Stimulated activated CD4-positive, alpha-beta T cell treated with anti-CD3 and anti-CD28 coated beads, Interleukin-1b, Interleukin-23, amount 100 ng/mL, for 4 hours (primary cell): Measurements from ENCODE around the gene TMEM121.
"Not testable (repeated sequence)": the region's sequence is repeated elsewhere in the genome, so short reads cannot be mapped to it uniquely, and the experiment has no call there.

ENCODE experiments used
- DNase-seq, 2 donors: peaks; one replicate each; pipeline ENCODE4 v3.0.0-alpha.2; 2020; ENCODE audit warnings: low read depth in 2 of 2

Gene TMEM121

GRCh38 chr14:105570482-105570881 is 44.1 kb downstream of the TMEM121 start:
- no peak for DNase-seq

DNA sequence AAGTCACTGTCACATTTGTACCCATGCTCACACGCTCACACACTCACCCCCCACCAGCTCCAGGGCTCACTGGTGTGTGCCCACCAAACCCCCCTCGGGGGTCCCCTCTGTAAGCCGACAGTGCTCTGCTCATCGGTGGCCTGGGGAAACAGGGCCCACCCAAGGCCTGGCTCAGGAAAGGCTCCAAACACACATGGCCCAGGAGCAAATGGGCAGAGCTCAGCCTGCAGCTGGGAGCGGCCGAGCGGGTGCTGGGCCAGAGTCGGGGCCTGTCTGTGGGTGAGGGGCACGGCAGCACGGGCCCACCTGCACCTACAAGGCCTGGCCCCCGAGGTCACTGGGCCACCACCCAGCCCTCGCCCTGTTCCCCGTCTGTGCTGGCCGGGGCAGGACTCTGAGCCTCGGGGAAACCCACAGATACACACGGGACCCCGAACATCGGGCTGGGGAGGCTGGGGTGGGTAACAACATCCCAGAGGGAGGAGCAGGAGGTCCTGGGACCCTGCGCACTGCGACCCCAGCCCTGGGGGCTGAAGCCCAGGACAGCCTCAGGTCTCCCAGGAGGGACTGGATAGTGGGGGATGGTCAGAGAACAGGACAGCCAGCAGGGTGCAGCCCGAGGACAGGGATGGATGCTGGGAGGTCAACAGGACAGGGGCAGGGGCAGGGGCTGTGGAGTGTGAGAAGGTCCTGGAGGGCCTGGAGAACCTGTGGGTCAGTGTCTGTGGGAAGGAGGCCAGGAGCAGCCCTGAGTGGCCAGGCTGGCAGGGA is 45.0 kb downstream of the TMEM121 start:
- DNase-seq = not testable (repeated sequence)

GRCh38 chr14:105572063-105572462 is 45.7 kb downstream of the TMEM121 start:
- DNase-seq = not testable (repeated sequence)

- not testable (repeated sequence) for DNase-seq
Measured at GRCh38 chr14:105573841-105574240, 47.5 kb downstream of the TMEM121 start.

- not testable (repeated sequence) for DNase-seq
Measured at GRCh38 chr14:105574411-105574810, 48.0 kb downstream of the TMEM121 start.

- not testable (repeated sequence) for DNase-seq
Measured at GRCh38 chr14:105575016-105575700, 48.8 kb downstream of the TMEM121 start.

DNA sequence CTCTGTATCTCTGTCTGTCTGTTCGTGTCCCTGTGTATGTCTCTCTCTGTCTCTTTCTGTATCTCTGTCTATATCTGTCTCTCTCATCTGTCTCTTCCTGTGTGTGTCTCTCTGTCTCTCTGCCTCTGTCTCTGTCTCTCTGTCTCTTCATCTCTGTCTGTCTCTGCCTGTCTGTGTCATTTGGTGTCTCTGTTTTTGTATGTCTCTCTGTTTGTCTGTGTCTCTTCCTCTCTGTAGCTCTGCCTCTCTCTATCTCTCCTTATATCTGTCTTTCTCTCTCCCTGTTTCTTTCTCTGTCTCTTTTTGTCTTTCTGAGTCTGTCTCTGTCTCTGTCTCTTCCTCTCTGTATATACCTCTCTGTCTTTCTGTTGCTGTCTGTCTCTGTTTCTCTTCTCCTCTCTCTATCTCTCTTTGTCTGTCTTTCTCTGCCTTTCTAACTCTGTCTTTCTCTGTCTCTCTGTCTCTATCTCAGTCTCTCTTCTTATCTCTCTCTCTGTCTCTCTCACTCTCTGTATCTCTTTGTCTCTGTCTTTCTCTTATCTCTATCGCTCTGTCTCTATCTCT is 50.2 kb downstream of the TMEM121 start:
- DNase-seq = no peak

DNA sequence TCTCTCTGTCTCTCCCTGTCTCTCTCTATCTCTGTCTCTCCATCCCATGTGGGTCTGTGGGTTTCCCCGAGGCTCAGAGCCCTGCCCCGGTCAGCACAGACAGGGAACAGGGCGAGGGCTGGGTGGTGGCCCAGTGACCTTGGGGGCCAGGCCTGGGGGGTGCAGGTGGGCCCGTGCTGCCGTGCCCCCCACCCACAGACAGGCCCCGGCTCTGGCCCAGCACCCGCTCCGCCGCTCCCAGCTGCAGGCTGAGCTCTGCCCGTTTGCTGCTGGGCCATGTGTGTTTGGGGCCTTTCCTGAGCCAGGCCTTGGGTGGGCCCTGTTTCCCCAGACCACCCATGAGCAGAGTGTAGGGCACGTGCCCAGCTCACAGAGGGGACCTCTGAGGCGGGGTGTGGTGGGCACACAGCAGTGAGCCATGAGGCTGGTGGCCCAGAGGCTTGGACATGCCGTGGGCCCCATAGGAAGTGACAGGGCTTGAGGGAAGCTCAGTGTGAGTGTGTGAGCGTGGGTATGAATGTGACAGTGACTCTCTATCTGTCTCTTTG is 51.0 kb downstream of the TMEM121 start:
- DNase-seq = no peak

- no peak for DNase-seq
Measured at GRCh38 chr14:105578070-105578469, 51.7 kb downstream of the TMEM121 start.

- not testable (repeated sequence) for DNase-seq
Measured at GRCh38 chr14:105579221-105579620, 52.8 kb downstream of the TMEM121 start.
